Tibial nerve (tissue), 4 donors: ENCODE data around the gene HCFC1R1. TPM values are rescaled to one million over a fixed set of nuclear protein-coding genes. Genes with fewer than 3 reads are reported as not detected.

ENCODE experiments used
- DNase-seq, 2 donors: peaks; one replicate each; pipeline ENCODE4 v3.0.0-alpha.2; 2019; ENCODE audit warnings: low spot score in 2 of 2
- H3K27ac ChIP-seq, 4 donors: fragments of 200-600 bp; sonication (generic) in 3 of 4; one replicate each; pipeline ENCODE4 v1.5.1; 2017 to 2019; ENCODE audit warnings: mild to moderate bottlenecking in 1 of 4
- H3K27me3 ChIP-seq, 2 donors: fragments of 200-600 bp; sonication (generic) in 1 of 2; one replicate each; pipeline versions ENCODE4 v1.5.1 to v1.6.0; 2017 to 2019
- H3K36me3 ChIP-seq, 3 donors: fragments of 200-600 bp; sonication (generic); one replicate each; pipeline ENCODE4 v1.5.1; 2018 to 2019
- H3K4me1 ChIP-seq, 4 donors: fragments of 200-600 bp; sonication (generic) in 3 of 4; one replicate each; pipeline ENCODE4 v1.5.1; 2017 to 2019
- H3K4me3 ChIP-seq, 4 donors: fragments of 200-600 bp; sonication (generic) in 3 of 4; one replicate each; pipeline ENCODE4 v1.5.1; 2017 to 2019; ENCODE audit warnings: mild to moderate bottlenecking in 1 of 4, moderate library complexity in 1 of 4
- H3K9me3 ChIP-seq, 4 donors: fragments of 200-600 bp; sonication (generic) in 3 of 4; one replicate each; pipeline ENCODE4 v1.5.1; 2017 to 2019
- CTCF ChIP-seq, 5 experiments: fragments of 200-600 bp in 3 of 5; fragments of 450-650 bp in 2 of 5; sonication (generic) in 3 of 5; IDR thresholded peaks; one replicate each; pipeline ENCODE4 v1.5.1; 2016 to 2019; ENCODE audit warnings: antibody characterized with exemption in 5 of 5, mild to moderate bottlenecking in 3 of 5, moderate library complexity in 2 of 5
- EP300 ChIP-seq, 2 donors: sonication (generic); formaldehyde crosslinking; IDR thresholded peaks; one replicate each; pipeline ENCODE4 v1.6.1; 2017; ENCODE audit warnings: antibody characterized with exemption in 2 of 2, mild to moderate bottlenecking in 1 of 2
- POLR2A ChIP-seq, 2 donors: fragments of 450-650 bp; IDR thresholded peaks; one replicate each; pipeline ENCODE4 v1.6.1; 2017; ENCODE audit warnings: antibody characterized with exemption in 2 of 2, mild to moderate bottlenecking in 2 of 2, moderate library complexity in 2 of 2
- WGBS, 2 donors: methylation state at CpG; one replicate each; pipeline ENCODE4 v1.1.5; 2018; 5-methylcytosine and 5-hydroxymethylcytosine counted together
- total RNA-seq, 4 donors: library from RNA; depleted of rRNA; stranded (reverse); fragments of >200 nt; gene quantifications; one replicate each; pipeline ENCODE4 v1.1.0, GENCODE V29; 2016

Gene HCFC1R1
- total RNA-seq, 4 donors from 2014 or later = 17.7 to 46.9 (median 38.5) TPM

- no peaks in the 10 kb centered on the region for H3K36me3 ChIP-seq
- TF ChIP-seq POLR2A (IDR thresholded peaks at IDR 0.05) = no peak
- no peak for TF ChIP-seq CTCF (IDR thresholded peaks at IDR 0.05)
- TF ChIP-seq EP300 (IDR thresholded peaks at IDR 0.05) = no peak
- H3K27me3 ChIP-seq = peaks cover 0 to 74% of the 10 kb centered on the region in 2 donors
These were observed 9.6 kb downstream of the HCFC1R1 start for GRCh38 chr16:3013998-3014690.

GRCh38 chr16:3013491-3013951, 10.2 kb downstream of the HCFC1R1 start:
- Histone ChIP-seq H3K4me1 (peaks cover 0 to 14% (median under 1%) of the 10 kb centered on the region in 4 donors), H3K4me3 (no peak overlapping the region), H3K9me3 (no peaks in the 10 kb centered on the region), H3K27me3 (peaks cover 0 to 74% of the 10 kb centered on the region in 2 donors), H3K36me3 (no peaks in the 10 kb centered on the region), H3K27ac (no peak overlapping the region)
- WGBS, 2 donors = 40 to 56% methylated on average over 12 to 14 of the region's 27 CpGs
- TF ChIP-seq EP300 (IDR thresholded peaks at IDR 0.05) (no peak), POLR2A (IDR thresholded peaks at IDR 0.05) (no peak), CTCF (IDR thresholded peaks at IDR 0.05) (no peak)
- DNase-seq = no peak

More at GRCh38 chr16:3013998-3014690, 9.6 kb downstream of the HCFC1R1 start:
- H3K4me3 ChIP-seq = no peak overlapping the region
- H3K27ac ChIP-seq = no peak overlapping the region
- 45 to 57% methylated on average over 10 to 11 of the region's 12 CpGs for WGBS, 2 donors
- DNase-seq = no peak
- H3K9me3 ChIP-seq = no peaks in the 10 kb centered on the region
- H3K4me1 ChIP-seq = peaks cover 0 to 11% (median 0%) of the 10 kb centered on the region in 4 donors

GRCh38 chr16:3012828-3013420, 10.8 kb downstream of the HCFC1R1 start, which contains the start of gene CLDN9:
CLDN9 (plus strand) TSS chr16:3012923; CDS start chr16:3013363, 440 bp downstream.
- 32 to 37% methylated on average over 9 to 15 of the region's 27 CpGs for WGBS, 2 donors
- Histone ChIP-seq H3K4me3 (no peak within 1 kb of the TSS), H3K27ac (no peak within 1 kb of the TSS), H3K36me3 (no peaks in the 10 kb centered on the region), H3K4me1 (peaks cover 0 to 14% (median 4%) of the 10 kb centered on the region in 4 donors), H3K27me3 (peaks cover 0 to 74% of the 10 kb centered on the region in 2 donors), H3K9me3 (no peaks in the 10 kb centered on the region)
- TF ChIP-seq CTCF (IDR thresholded peaks at IDR 0.05) (no peak), EP300 (IDR thresholded peaks at IDR 0.05) (no peak), POLR2A (IDR thresholded peaks at IDR 0.05) (no peak)
- DNase-seq = no peak

GRCh38 chr16:3012246-3012645, 11.5 kb downstream of the HCFC1R1 start:
- Histone ChIP-seq H3K27me3 (peaks cover 0 to 74% of the 10 kb centered on the region in 2 donors), H3K4me3 (no peak overlapping the region), H3K27ac (no peak overlapping the region), H3K9me3 (no peaks in the 10 kb centered on the region), H3K4me1 (peaks cover 0 to 16% (median 5%) of the 10 kb centered on the region in 4 donors), H3K36me3 (no peaks in the 10 kb centered on the region)
- 10% methylated on average over 17 to 19 of the region's 19 CpGs for WGBS, 2 donors
- no peak for DNase-seq
- TF ChIP-seq POLR2A (IDR thresholded peaks at IDR 0.05) (no peak), EP300 (IDR thresholded peaks at IDR 0.05) (no peak), CTCF (IDR thresholded peaks at IDR 0.05) (no peak)

GRCh38 chr16:3010510-3010909, 13.2 kb downstream of the HCFC1R1 start:
- H3K4me3 ChIP-seq = no peak overlapping the region
- peaks cover 0 to 89% of the 10 kb centered on the region in 2 donors for H3K27me3 ChIP-seq
- peaks cover 0 to 17% (median 5%) of the 10 kb centered on the region in 4 donors for H3K4me1 ChIP-seq
- WGBS, 2 donors = 89 to 91% methylated on average over 8 of the region's 8 CpGs
- no peak for DNase-seq
- no peaks in the 10 kb centered on the region for H3K9me3 ChIP-seq
- no peak for TF ChIP-seq EP300 (IDR thresholded peaks at IDR 0.05)
- TF ChIP-seq POLR2A (IDR thresholded peaks at IDR 0.05) = no peak
- TF ChIP-seq CTCF (IDR thresholded peaks at IDR 0.05) = no peak
- H3K36me3 ChIP-seq = no peaks in the 10 kb centered on the region
- H3K27ac ChIP-seq = no peak overlapping the region
